Left lobe of liver (tissue), 2 donors: ENCODE data around the gene RASSF8. TPM values are rescaled to one million over a fixed set of nuclear protein-coding genes. Genes with fewer than 3 reads are reported as not detected.

Source experiments
- ATAC-seq: fragments of 200-7000 bp; cut with Tn5 transposase; one replicate; pipeline ENCODE4 v1.9.1; 2020; ENCODE audit warnings: mild to moderate bottlenecking, moderate library complexity
- DNase-seq: peaks from one replicate; pipeline ENCODE4 v3.0.0-alpha.2; 2020; ENCODE audit warnings: low spot score
- total RNA-seq: library from RNA; stranded (reverse); gene quantifications from one replicate; pipeline ENCODE4 v1.2.1, GENCODE V29; 2021
- donor health status: DM: no; HTN: no; CAD: no; lungs with moderate emphysema.
- donor health status: DM: no; HTN: yes; CAD: no.

The RASSF8 gene
- total RNA-seq, 1 donor from 2014 or later: 9.0 TPM

DNA sequence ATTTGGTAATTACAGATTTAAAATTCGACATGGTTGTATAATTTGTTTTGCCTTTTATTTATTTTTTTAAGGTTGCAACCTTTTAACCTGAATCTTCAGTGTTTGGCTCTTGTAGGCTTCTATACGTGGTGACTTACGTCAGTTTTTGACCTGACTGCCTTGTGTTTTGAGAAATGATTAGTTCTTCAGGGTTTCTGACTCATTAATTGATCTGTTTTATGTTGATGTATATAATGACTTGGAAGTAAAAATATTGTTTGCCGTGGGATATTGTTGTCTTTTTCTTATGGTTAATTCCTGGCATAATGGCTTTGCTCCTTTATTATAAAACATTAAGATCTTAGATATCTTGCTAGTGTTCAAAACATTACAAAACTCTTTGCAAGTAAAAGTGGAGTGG, 2.5 kb downstream of the RASSF8 start:
- ATAC-seq (no peak), DNase-seq (no peak)

DNA sequence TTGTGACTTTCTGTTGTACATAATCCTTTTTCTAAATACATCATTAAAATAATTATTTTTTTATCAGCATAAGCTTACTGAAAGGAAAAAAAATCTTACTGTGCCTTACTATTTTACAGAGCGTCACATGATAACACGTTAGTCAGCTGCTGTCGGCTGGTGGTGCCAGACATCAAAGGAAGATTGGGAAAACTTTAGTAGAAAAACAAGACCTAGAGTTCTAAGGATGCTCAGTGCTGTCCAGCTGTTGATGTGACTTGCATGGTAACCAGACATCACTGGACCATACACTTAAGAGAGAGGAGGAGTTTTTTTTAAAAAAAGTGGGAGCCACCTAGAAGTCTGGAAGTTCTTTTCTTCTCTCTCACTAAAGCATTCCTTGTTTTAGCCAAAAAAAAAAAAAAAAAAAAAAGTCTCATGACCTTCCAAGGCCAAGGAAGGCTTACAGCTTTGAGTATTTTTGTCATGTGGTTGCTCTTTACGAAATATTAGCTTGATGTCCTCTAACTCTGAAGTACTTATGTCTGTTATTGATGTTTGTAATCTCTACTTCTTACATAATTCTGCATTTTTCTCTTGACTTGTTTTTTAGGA, 4.5 kb downstream of the RASSF8 start:
- ATAC-seq: no peak

DNA sequence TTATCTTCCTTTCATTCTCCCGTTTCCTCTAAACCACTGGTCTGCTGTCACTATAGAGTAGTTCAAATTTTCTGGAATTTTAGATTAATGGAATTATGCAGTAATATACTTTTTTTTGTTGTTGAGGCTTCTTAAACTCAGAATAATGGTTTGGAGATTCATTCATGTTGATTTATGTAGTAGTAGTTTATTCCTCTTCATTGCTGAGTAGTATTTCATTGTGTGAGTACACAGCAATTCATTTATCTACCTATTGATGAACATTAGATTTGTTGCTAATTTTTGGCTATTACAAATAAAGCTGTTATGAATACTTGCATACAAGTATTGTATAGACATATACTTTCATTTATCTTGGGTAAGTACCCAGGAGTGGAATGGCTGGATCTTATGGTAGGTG, 7.2 kb downstream of the RASSF8 start:
- DNase-seq (no peak), ATAC-seq (no peak)

More for the DNA sequence above, 4.5 kb downstream of the RASSF8 start:
- no peak for DNase-seq

DNA sequence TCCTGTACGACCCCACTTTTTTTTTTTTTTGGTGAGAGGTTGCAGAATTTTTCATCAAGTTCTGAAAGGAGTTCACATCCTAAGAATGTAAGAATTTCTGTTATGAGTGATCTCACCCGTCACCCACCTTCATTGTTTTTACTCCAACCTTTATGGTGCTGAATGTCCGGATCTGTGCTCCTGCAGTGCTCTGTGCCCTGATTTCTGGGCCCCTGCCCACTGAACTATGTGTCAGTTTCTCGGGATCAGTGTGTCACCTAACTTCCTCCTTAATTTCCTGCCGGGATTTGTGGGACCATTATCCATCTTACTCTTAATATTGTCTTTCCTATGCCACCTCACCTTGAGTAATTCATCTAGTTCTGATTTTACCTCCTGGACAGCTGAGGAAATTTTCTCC, 11.6 kb downstream of the RASSF8 start:
- no peak for DNase-seq
- no peak for ATAC-seq

DNA sequence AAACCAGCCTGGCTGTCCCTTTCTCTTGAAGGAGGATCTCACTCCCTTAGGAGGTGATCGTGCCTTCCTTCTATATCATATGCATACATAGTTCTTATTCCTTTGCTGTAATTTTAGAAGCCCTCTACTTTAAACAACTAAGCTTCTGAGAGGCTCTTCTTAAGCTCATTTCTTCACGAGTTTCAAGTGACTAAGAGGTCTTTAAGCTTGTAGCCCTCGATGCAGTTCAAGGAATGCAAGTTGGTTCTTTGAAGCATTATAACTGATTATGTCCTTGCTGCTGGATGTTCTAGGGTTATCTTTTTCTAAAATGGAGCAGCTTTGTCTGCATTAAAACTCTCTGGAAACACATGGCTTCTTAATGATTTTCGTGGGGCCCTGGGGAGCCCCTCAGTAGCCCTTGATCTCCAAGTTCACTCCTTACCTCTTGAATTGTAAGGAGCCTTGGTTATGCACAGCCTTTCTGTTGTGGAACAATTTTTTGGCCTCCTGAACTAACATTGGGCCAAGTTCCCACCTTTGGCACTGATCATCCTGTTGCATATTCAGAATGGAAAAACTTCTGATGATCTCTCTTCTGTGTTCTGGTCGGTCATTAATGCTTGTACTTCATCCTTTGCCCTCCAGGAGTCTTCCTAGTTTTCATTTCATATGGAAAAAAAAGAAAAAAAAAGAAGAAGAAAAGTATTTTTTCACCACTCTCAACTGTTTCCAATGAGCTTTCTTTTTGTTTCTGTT, 12.6 kb downstream of the RASSF8 start:
- DNase-seq: no peak
- peak; percentile 26 for ATAC-seq

DNA sequence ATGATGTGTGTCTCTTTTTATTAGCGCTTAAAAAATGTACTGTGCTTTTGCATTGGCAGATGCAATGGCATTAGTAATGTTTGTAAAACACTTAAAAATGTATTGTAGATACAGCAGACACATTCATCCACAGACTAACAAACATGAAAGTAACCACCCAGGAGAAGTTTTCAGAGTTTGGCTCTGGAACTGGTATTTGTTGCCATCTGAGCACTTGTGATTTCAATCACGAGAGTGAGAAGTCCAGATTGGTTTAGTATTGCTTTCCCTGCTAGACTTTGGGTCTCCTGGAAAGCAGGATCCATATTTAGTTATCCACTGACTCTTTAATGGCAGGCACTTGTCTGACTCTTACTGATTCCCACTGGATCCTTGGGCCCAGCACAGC, 13.2 kb downstream of the RASSF8 start:
- ATAC-seq (peak; percentile 25), DNase-seq (no peak)

DNA sequence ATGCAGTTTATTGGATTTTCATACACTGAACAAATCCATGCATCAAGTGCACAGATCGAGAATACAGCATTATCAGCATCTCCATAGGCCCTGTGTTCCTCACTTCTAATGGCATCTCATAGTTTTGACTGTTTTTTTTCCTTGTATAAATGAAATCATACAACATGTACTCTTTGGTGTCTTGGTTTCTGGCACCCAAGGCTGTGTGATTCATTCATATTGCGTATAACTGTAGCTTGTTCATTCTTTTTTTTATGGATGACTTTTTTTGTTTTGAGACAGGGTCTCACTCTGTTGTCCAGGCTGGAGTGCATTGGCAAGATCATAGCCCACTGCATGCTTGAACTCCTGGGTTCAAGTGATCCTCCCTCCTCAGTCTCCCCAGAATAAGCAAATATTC, 14.3 kb downstream of the RASSF8 start:
- ATAC-seq (no peak), DNase-seq (no peak)

DNA sequence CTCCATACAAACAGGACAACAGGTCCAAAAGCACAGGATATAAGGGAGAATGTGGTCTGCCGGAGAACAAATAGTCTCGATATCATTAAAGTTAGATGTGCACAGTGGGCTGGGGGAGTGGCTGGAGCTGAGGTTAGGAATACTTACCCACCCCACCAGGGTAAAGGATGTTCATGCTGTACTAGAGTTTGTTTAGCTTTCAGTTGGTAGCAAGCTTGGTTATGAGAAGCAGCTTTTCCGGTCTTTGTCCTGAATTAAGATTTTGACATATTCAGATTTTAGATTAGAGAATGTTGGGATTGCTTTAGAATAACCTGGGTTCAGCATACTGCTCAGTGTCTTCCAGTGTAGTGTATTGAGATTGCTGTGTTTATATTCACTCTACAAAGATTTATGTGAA, 16.7 kb downstream of the RASSF8 start:
- DNase-seq (no peak), ATAC-seq (no peak)

DNA sequence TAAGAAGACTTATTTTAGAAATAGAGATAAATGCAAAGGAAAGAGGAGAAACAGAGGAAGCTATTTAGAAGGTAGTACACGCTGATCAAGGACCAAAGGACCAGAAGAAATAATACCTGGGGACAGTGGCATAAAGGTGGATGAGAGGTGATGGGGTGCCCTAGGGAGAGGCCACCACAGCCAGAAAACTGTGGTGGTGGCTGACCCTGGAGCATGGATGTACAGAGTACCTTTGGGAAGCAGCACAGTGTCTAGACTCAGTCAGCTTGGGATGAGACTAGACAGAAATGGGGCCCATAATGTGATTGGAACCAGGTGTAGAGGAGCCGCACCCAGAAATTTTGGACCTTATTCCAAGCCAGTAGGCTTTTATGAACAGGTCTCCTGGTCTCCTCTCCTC, 17.2 kb downstream of the RASSF8 start:
- DNase-seq (no peak), ATAC-seq (no peak)

DNA sequence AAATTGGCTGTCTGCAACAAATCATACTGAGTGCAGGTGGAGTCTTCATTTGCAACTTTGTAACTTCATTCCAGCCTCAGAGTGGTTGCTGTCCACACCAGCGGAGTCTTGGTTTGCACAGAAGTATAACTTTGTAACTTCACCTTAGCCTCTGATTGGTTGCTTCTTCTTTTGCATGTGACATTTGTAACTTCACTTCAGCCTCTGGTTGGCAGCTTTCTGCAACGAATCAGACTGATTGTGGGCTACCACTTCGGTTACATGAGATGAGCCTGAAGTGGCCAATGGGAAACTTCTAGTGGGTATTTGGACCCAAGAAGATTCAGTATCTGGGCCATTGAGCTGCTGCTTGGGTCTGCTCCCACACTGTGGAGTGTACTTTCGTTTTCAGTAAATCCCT, 17.8 kb downstream of the RASSF8 start:
- no peak for ATAC-seq

DNA sequence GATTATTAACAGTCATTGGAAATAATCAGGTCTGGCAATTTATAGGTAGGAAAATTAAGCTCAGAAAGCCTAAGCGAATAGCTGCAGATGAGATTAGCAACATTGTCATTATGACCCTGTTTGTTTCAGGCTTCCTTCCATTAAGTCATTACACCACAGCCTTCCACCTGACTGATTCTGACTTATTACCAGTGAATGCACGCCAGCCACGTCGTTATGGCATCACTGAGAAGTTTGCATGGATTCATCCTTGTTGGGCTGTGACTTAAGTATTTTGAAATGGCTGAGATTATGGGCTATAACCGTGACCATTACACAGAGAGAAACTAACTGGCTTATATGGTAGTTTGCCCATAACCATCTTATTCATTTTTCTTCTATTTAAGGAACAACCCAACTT, 18.6 kb downstream of the RASSF8 start:
- no peak for ATAC-seq
- DNase-seq: no peak

More for the DNA sequence above, 17.8 kb downstream of the RASSF8 start:
- DNase-seq: no peak

DNA sequence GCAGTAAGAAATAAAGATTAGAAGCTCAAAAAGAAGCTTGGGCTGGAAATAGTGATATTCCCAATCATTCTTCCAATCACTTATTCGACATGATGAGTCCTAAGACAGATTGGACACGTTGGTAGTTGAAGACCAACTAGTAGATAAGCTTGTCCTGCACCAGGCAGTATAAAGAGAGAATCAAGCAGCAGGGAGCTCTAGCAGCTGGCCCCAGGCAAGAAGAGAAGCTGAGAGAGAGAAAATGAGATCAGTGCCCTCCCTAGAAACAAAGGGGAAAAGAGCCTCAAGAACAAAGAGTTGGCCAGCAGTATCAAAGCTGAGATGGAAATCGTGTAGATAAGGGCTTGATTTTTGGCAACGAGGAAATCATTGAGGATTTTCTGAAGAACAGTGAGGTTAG, 20.6 kb downstream of the RASSF8 start:
- DNase-seq: no peak
- no peak for ATAC-seq

DNA sequence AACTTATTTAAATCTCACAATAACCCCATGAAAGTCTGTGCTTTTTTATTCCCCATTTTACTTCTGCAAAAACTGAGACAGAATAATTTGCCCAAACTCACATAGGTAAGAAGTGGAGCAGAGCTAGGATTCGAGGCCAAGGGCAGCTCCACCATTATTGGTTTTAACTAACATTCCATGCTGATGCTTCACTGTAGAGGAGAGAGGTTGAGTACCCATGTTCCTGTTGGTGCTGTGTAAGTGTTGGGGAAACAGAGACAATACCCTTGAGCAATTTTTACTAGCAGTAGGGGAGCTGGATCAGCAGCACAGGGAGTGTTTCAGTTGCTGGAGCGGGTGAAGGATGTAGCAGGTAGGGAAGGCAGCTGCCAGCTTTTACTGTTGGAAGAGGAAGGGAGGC, 21.1 kb downstream of the RASSF8 start:
- ATAC-seq (no peak), DNase-seq (no peak)

DNA sequence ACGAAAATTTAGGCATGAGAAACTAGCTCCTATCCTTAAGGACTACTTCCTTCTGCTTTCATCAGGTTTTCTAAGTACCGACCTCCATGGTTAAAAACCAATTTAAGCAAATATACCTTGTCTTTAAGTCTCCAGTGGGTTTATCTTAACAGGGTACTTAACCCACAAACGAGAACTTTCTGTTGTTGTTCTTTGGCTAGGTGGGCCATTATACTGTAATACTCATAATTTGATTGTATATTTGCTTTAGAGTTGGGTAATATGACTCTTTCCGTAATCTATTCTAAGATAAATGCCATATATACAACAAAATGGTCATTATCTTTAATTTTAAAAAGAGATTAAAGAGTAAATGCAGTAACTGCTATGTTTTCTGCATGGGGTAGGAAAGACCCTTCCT, 21.6 kb downstream of the RASSF8 start:
- DNase-seq (no peak), ATAC-seq (no peak)

DNA sequence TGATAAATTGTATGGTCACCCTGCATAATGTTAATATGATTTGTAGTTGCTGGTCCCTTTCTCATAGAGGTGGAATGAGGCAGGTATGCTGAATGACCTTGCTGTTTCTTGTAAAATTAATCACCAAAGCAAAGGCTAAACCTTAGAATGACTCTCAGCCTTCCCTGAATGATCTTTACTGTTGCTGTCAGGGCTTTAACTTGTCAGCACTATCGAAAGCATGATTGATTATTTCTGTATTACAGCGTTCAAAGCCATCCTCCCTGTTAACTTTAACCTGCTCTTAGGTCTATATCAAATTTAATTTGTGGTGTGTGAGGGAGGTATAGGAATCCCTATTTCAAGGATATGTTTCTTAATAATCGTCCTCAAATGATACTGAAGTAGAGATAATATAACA, 23.1 kb downstream of the RASSF8 start:
- ATAC-seq: no peak
- no peak for DNase-seq

DNA sequence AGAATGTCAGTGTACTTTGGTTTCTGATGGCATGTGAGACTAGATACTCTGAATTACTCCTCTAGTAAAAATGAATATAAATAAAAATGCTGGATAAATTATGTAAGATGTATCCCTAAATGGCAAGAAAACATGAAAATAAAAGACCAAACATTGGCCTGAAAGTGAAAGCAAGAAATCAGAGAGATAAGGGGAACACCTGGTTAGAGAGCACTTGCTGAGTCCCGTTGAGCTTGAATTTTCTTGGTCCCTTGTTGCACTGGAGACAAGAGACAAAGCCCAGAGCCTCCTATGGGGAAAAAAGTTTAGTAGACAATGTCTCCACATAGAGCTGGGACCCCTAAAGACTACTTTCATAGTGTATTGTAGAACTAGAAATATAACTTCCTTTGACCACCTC, 23.9 kb downstream of the RASSF8 start:
- no peak for DNase-seq
- ATAC-seq: peak; percentile 50

DNA sequence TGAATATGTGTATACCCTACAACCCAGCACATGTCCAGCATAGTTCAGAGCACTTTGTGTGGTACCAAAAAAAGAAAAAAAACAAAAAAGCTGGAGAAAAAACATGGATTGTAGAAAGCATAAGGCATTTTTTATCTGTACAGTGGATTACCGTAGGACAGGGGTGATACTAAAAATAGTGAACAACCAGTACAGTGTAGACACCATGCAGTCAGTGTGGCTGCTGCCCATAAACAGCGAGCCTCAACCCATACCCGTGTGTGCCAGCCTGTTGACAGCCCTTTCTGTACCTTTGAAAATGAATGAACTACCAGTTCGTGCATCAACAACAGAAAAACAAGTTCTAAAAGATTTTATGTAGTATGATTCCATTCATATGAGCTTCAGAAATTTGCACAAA, 25.1 kb downstream of the RASSF8 start:
- DNase-seq (no peak), ATAC-seq (no peak)

DNA sequence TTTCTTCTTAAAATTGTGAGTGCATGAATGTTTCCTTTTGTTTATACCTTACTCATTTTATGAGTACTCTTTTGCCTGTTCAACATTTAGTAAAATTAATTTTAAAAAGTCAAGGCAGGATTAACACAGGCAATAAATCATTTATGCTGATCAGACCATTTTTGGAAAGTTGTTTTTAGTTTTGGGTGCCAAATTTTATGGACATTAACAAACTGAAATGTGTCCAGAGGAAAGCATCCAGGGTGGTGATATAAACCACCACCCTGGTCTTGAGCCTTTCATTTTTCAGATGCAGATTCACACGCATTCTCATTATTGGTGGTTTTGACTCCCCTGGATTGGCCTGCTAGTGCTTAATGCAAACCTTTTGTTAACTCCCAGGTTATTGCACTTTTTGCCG, 26.3 kb downstream of the RASSF8 start:
- ATAC-seq (no peak), DNase-seq (no peak)

DNA sequence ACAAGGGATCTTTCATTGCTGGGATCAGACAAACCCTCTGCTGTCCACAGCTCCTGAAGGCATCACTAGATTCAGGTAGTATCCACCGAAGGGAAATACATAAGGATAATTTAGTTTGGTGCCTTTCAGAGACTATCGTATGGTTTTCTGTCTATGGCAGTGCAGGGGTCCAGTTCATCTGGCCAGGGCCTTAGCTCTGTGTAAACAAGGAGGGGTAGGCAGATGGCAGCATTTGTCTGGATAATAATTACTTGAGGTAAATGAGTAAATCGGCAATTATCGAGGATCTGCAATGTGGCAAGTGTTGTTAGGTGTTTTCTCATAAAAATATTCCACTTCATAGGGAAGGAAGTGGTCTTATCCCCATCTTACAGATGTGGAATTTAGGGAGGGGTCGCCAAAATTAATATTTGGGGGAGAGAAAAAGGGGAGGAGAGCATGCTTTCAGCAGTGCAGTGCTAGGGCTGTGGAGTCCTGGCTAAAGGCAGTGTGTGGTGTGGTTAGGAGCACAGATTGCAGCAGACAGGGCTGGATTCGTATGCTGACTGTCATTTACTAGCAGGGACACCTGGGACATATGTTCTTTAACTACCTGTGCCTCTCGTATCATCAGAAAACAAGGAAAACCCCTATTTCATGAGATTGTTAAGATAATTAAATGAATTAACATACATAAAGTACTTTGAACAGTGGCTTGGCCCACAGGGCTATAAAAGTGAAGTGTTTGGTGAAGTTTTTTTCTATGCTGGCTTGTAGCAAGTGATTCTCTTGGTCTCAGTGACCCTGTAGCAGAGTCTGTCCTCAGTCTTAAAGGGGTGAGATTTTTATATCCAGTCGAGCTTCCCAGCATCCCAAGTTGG, 27.1 kb downstream of the RASSF8 start:
- ATAC-seq (no peak), DNase-seq (no peak)

DNA sequence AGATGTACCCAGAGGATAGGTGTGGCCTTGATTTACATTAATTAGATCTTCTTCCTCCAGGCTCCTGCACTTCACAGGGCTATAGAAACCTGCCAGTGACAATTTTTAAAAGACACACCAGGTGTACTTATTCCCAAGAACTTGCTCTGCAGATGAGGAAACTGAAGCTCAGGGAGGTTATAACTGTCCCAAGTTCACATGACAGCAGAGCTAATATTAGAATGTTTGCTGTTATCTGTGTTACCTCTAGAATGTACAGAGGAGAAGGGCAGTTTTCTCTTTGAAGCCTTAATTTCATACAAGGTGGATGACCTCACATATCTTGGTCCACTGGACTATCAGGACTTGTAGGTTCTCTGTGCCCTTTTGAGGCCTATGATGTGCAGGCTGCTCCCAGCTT, 27.7 kb downstream of the RASSF8 start:
- ATAC-seq (no peak), DNase-seq (no peak)

DNA sequence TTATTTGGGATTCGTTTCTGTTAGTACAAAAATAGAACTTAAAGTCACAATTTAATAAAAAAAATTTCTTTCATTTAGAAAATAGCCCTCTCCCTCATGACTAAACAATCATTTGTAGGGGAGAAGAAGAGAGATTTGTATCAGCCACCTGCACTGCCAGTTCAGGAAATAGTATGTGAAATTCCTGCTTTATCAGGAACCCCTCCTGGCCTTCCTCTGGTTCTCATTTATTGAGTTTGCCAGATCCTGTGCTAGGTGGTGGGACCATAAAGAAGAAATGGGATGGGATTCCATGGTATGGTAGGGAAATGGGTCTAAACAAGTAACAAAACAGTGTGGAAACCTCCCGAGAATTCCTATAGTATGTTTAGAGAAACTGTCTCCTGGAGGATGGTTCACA, 30.0 kb downstream of the RASSF8 start:
- DNase-seq (no peak), ATAC-seq (no peak)

DNA sequence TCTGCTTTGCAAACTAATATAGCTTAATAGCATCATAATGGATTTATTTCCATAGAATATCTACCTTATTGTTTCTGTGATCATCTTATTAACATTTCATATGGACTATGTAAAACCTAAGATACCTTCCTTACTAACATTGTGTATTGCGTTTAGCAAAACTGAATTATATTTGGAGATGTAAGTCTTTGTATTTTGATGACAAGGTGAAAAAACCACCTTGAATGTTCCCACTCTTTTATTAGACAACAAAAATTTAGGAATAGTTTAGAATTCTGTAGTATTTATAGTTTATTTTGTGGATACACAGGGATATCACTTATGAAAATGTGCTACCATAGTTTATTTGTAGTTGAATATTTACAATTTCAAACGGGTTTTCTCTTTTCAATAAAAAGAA, 32.0 kb downstream of the RASSF8 start:
- ATAC-seq (no peak), DNase-seq (no peak)
